T-helper 17 cell (primary cell): ENCODE data around the gene TANC1. TPM values are rescaled to one million over a fixed set of nuclear protein-coding genes. Genes with fewer than 3 reads are reported as not detected.
A peak's percentile ranks its signal among the peaks of the same experiment; 100 is the strongest.

ENCODE experiments used
- ATAC-seq: fragments of 150-1000 bp; cut with Tn5 transposase; 2 replicates; pipeline ENCODE4 v1.10.0; 2021; ENCODE audit warnings: mild to moderate bottlenecking, moderate library complexity
- DNase-seq, 3 donors: peaks; one replicate each; pipeline versions ENCODE4 v3.0.0 to v3.0.0-alpha.2; 2020 to 2021
- H3K9me3 ChIP-seq: one replicate; pipeline ENCODE4 v1.7.0; 2013; ENCODE audit warnings: low read length, mild to moderate bottlenecking; ENCODE audit not compliant: control insufficient read depth, poor library complexity, severe bottlenecking
- H3K27ac Mint-ChIP-seq: one replicate; pipeline ENCODE4 v1.8.0; 2022; ENCODE audit warnings: mild to moderate bottlenecking, moderate library complexity, mixed read lengths
- H3K27me3 Mint-ChIP-seq: one replicate; pipeline ENCODE4 v1.8.0; 2022; ENCODE audit warnings: mixed read lengths
- H3K36me3 Mint-ChIP-seq: one replicate; pipeline ENCODE4 v1.8.0; 2022; ENCODE audit warnings: low read depth, mixed read lengths
- H3K4me1 Mint-ChIP-seq: one replicate; pipeline ENCODE4 v1.8.0; 2022; ENCODE audit warnings: mild to moderate bottlenecking, mixed read lengths
- H3K4me3 Mint-ChIP-seq: one replicate; pipeline ENCODE4 v1.8.0; 2022; ENCODE audit warnings: mild to moderate bottlenecking, moderate library complexity, mixed read lengths
- total RNA-seq, 4 donors: library from RNA in 2 of 4; stranded (reverse) in 2 of 4; gene quantifications; one replicate each; pipeline ENCODE4 v1.2.3 and lab custom pipeline; 2022 to 2026

Gene TANC1
- total RNA-seq, 2 donors from 2014 or later: 1.4 to 2.6 TPM

GRCh38 chr2:159009940-159010339, 41.5 kb downstream of the TANC1 start:
- peaks cover 5% of the 10 kb centered on the region for H3K4me1 Mint-ChIP-seq
- peaks cover 2% of the 10 kb centered on the region for H3K36me3 Mint-ChIP-seq
- H3K27ac Mint-ChIP-seq: no peak overlapping the region
- ATAC-seq (no peak), DNase-seq (no peak)
- H3K27me3 Mint-ChIP-seq: no peaks in the 10 kb centered on the region
- H3K4me3 Mint-ChIP-seq: no peak overlapping the region
- H3K9me3 ChIP-seq: no peaks in the 10 kb centered on the region

- Mint-ChIP-seq H3K27ac (no peak overlapping the region), H3K27me3 (no peaks in the 10 kb centered on the region)
- no peak for ATAC-seq
Measured at GRCh38 chr2:159010340-159010739, 41.9 kb downstream of the TANC1 start.

DNA sequence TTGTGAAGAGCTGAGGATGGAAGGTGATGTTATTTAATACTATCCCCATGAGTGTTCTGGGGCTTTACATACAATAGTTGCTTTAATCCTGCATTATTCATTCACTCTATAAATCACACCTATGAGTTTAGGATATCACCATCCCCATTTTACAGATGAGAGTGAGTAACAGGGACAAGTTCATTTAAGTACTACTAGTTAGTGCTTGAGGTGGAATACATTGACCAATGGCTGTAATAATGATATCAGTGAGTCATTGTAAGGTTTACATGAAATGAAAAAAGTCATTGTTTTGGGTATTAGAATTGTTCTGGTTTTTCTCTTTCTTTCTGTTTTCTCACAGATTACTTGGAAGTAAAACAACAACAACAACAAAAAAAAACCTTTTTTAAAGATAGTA, 42.5 kb downstream of the TANC1 start:
- peaks cover 2% of the 10 kb centered on the region for H3K36me3 Mint-ChIP-seq
- H3K27ac Mint-ChIP-seq: no peak overlapping the region
- H3K4me3 Mint-ChIP-seq: no peak overlapping the region
- peaks cover 5% of the 10 kb centered on the region for H3K4me1 Mint-ChIP-seq
- ATAC-seq (no peak), DNase-seq (no peak)
- no peaks in the 10 kb centered on the region for H3K9me3 ChIP-seq
- H3K27me3 Mint-ChIP-seq: no peaks in the 10 kb centered on the region

More at GRCh38 chr2:159010340-159010739, 41.9 kb downstream of the TANC1 start:
- no peak for DNase-seq
- peaks cover 2% of the 10 kb centered on the region for H3K36me3 Mint-ChIP-seq
- peaks cover 5% of the 10 kb centered on the region for H3K4me1 Mint-ChIP-seq
- H3K9me3 ChIP-seq: no peaks in the 10 kb centered on the region
- H3K4me3 Mint-ChIP-seq: no peak overlapping the region

- Mint-ChIP-seq H3K27ac (no peak overlapping the region), H3K27me3 (no peaks in the 10 kb centered on the region), H3K36me3 (peaks cover 2% of the 10 kb centered on the region), H3K4me1 (peaks cover 5% of the 10 kb centered on the region), H3K4me3 (no peak overlapping the region)
- H3K9me3 ChIP-seq: no peaks in the 10 kb centered on the region
- DNase-seq (no peak), ATAC-seq (no peak)
Measured at GRCh38 chr2:159012142-159012541, 43.7 kb downstream of the TANC1 start.

- no peaks in the 10 kb centered on the region for H3K36me3 Mint-ChIP-seq
- ATAC-seq (no peak), DNase-seq (no peak)
- peak overlapping the region; percentile 53 for H3K4me3 Mint-ChIP-seq
- no peaks in the 10 kb centered on the region for H3K9me3 ChIP-seq
- no peaks in the 10 kb centered on the region for H3K27me3 Mint-ChIP-seq
- H3K27ac Mint-ChIP-seq: no peak overlapping the region
- H3K4me1 Mint-ChIP-seq: peaks cover 5% of the 10 kb centered on the region
Measured at GRCh38 chr2:159013103-159013502, 44.7 kb downstream of the TANC1 start.

GRCh38 chr2:159015174-159015573, 46.7 kb downstream of the TANC1 start:
- Mint-ChIP-seq H3K4me1 (peaks cover 3% of the 10 kb centered on the region), H3K36me3 (no peaks in the 10 kb centered on the region), H3K4me3 (no peak overlapping the region), H3K27ac (no peak overlapping the region), H3K27me3 (no peaks in the 10 kb centered on the region)
- H3K9me3 ChIP-seq: no peaks in the 10 kb centered on the region
- ATAC-seq (no peak), DNase-seq (no peak)

DNA sequence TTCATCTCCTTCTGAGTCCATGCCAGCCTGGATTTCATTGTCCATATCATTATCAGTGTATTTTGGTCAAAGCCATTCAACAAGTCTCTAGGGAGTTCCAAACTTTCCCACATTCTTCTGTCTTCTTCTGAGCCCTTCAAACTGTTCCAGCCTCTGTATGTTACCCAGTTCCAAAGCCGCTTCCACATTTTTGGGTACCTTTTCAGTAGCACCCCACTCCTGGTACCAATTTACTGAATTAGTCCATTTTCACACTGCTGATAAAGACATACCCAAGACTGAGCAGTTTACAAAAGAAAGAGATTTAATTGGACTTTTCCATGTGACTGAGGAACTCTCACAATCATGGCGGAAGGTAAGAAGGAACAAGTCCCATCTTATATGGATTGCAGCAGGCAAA, 47.4 kb downstream of the TANC1 start:
- H3K27me3 Mint-ChIP-seq: no peaks in the 10 kb centered on the region
- H3K9me3 ChIP-seq: no peaks in the 10 kb centered on the region
- ATAC-seq (no peak), DNase-seq (no peak)
- no peaks in the 10 kb centered on the region for H3K36me3 Mint-ChIP-seq
- peaks cover under 1% of the 10 kb centered on the region for H3K4me1 Mint-ChIP-seq
- no peak overlapping the region for H3K4me3 Mint-ChIP-seq
- no peak overlapping the region for H3K27ac Mint-ChIP-seq

DNA sequence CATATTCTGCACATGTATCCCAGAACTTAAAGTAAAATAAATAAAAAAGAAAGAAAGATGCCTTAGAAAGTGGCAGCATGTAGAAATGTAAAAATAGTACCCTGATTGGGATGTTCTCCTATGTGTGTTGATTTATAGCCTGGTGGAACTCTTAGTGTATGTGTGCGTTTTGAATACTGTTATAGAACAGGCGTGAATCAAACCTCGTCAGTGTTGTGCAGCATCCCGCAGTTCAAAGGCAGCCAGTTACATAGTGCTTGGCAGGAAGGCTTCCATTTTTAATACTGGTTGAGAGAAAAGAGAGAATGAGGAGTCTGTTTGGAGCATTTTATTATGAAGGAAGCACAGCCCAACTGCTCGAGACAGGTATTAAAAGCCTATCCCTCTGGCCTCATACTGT, 49.4 kb downstream of the TANC1 start:
- H3K4me1 Mint-ChIP-seq: no peaks in the 10 kb centered on the region
- no peaks in the 10 kb centered on the region for H3K9me3 ChIP-seq
- no peak overlapping the region for H3K4me3 Mint-ChIP-seq
- no peaks in the 10 kb centered on the region for H3K36me3 Mint-ChIP-seq
- no peaks in the 10 kb centered on the region for H3K27me3 Mint-ChIP-seq
- H3K27ac Mint-ChIP-seq: no peak overlapping the region
- no peak for DNase-seq
- no peak for ATAC-seq

DNA sequence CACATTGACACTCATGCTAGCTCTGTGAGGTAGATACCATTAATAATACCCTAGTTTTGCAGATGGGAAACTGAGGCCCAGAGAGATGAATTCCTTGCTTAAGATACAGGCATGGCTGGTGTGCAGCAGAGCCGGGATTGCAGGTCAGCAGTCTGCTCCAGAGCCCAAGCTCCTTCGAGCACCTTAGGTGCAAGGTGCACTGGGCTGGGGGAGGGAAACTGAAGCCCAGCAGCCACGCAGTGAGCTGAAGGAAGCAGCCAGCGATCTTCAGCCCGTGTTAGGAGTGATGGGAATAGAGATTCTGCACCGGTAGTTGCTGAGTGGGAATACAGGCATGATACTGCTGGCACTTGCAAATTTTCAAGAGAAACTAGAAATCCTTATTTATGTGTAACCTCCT, 50.6 kb downstream of the TANC1 start:
- no peak overlapping the region for H3K4me3 Mint-ChIP-seq
- no peaks in the 10 kb centered on the region for H3K36me3 Mint-ChIP-seq
- DNase-seq (no peak), ATAC-seq (no peak)
- no peaks in the 10 kb centered on the region for H3K27me3 Mint-ChIP-seq
- no peak overlapping the region for H3K27ac Mint-ChIP-seq
- no peaks in the 10 kb centered on the region for H3K9me3 ChIP-seq
- no peaks in the 10 kb centered on the region for H3K4me1 Mint-ChIP-seq

DNA sequence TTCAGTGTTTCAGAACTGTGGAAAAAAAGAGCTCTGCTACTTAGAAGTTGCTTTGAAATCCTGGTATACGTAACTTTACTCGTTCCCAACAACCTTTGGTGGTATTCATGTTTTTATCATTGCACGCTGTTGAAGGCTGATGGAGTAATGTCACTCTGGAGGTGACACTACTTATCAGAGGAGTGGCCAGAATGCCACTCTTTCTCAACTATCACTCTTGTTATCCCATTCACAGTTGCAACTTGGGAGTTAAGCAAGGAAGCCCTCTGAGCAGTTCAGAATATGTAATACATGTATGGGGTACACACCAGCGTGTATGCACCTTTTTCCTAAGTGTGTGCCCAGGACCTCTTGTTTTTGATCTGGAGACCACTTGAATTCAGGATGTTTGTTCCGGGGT, 53.6 kb downstream of the TANC1 start:
- no peak for DNase-seq
- Mint-ChIP-seq H3K36me3 (no peaks in the 10 kb centered on the region), H3K4me3 (no peak overlapping the region), H3K4me1 (peaks cover 6% of the 10 kb centered on the region), H3K27ac (no peak overlapping the region), H3K27me3 (no peaks in the 10 kb centered on the region)
- no peaks in the 10 kb centered on the region for H3K9me3 ChIP-seq
- ATAC-seq: no peak

DNA sequence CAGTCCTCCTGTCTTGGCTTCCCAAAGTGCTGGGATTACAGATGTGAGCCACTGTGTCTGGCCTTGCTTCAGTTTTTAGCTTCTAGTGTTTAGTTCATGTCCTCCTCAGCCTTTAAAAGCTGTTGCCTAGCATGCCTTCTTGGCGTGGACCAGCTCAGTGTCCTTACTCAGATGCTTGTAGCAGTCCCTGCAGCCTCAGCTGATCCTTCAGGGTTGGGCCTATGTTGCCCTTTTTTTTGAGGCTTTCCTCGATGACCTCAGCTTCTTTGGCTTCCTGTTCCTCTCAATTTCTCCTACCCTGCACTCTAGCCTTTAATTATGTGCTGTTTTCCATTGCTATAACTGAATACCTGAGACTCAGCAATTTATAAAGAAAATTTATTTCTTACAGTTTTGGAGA, 57.7 kb downstream of the TANC1 start:
- Mint-ChIP-seq H3K27me3 (no peaks in the 10 kb centered on the region), H3K27ac (no peak overlapping the region), H3K36me3 (no peaks in the 10 kb centered on the region), H3K4me1 (peaks cover 6% of the 10 kb centered on the region), H3K4me3 (no peak overlapping the region)
- no peaks in the 10 kb centered on the region for H3K9me3 ChIP-seq
- DNase-seq (no peak), ATAC-seq (no peak)

DNA sequence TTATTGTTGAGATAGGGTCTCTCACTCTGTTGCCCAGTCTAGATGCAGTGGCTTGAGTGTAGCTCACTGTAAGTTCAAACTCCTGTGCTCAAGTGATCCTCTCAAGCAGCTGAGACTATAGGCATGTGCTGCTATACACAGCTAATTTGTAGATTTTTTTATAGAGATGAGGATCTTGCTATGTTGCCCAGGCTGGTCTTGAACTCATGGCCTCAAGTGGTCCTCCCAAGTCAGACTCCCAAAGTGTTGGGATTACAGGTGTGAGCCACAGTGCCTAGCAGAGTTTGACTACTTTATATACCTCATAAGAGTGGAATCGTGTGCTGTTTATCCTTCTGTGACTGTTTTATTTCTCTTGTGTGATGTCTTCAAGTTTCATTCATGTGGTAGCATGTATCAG, 60.3 kb downstream of the TANC1 start:
- Mint-ChIP-seq H3K4me1 (peaks cover 8% of the 10 kb centered on the region), H3K36me3 (no peaks in the 10 kb centered on the region), H3K27ac (no peak overlapping the region), H3K4me3 (no peak overlapping the region), H3K27me3 (peaks cover 4% of the 10 kb centered on the region)
- no peaks in the 10 kb centered on the region for H3K9me3 ChIP-seq
- no peak for DNase-seq
- ATAC-seq: no peak

DNA sequence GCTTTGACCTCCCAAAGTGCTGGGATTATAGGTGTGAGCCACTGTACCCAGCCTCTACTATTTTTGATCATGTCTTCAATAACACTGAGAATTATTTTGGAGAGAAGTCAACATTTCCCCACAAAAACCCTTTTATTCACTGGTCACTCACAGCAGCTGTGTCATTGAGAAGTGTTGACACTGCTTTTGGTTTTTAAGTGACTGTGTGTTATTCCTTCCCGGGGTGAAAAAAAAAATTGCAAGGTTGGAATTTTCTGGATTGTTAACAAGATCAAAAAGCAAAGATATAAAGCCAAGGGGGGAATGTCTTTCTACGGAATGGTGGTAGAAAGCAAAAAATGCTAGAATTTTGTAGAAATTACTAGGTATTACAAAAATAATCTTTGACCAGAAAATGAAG, 61.5 kb downstream of the TANC1 start:
- H3K9me3 ChIP-seq: no peaks in the 10 kb centered on the region
- H3K27me3 Mint-ChIP-seq: peaks cover 4% of the 10 kb centered on the region
- ATAC-seq (no peak), DNase-seq (no peak)
- no peak overlapping the region for H3K4me3 Mint-ChIP-seq
- no peaks in the 10 kb centered on the region for H3K36me3 Mint-ChIP-seq
- H3K27ac Mint-ChIP-seq: no peak overlapping the region
- H3K4me1 Mint-ChIP-seq: peaks cover 6% of the 10 kb centered on the region

DNA sequence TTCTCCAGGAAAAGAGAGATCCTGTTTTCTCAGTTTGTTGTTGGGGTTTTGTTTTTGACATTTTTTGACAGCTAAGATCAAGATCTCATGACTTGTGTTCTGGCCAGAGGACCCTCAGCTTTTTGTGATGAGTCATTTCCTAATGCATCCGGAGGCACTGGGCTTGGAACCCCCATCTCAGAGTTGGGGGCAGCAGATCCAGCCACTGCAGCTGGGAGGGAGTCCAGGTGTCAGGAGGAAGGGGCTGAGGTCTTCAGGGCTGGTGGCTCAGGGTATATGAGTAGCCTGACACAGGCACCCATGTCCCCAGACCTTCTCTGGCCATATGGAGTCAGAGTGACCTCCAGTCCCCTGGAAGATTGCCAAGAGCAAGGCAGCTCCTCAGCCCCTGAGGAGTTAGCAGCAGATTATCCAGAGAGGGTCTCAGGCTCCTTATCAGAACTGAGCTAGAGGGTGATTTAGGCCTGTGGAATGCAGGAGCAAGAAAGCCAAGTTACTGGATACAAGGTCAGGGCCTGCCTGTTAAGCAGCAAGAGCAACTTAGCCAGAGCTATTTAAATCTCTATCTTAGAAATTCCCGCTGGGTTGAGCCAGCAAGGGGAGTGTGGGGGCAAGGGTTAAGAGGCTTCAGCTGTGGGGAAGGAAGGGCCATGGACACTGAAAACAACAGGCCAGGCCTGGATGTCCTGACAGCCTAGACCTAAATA, 62.4 kb downstream of the TANC1 start:
- DNase-seq: no peak
- H3K9me3 ChIP-seq: no peaks in the 10 kb centered on the region
- peaks cover 4% of the 10 kb centered on the region for H3K27me3 Mint-ChIP-seq
- no peak overlapping the region for H3K4me3 Mint-ChIP-seq
- H3K27ac Mint-ChIP-seq: no peak overlapping the region
- H3K4me1 Mint-ChIP-seq: peaks cover 2% of the 10 kb centered on the region
- no peaks in the 10 kb centered on the region for H3K36me3 Mint-ChIP-seq
- no peak for ATAC-seq
